HCT116 (cell line): ENCODE results near the gene RIPOR1. TPM values are rescaled to one million over a fixed set of nuclear protein-coding genes. Genes with fewer than 3 reads are reported as not detected.

Experiments
- ATAC-seq: fragments of 200-7000 bp; cut with Tn5 transposase; 2 replicates; pipeline ENCODE4 v1.9.1; 2020; ENCODE audit warnings: mild to moderate bottlenecking, moderate library complexity
- BruUV-seq: library from RNA; stranded (reverse); fragments of 400-500 nt; replicated peaks from 2 replicates; lab custom pipeline; 2021; lab: Mats Ljungman, UMichigan
- CTCF ChIA-PET: fragments of 300-600 bp; sonication (Branson Sonifier 250); formaldehyde crosslinking; loops from one replicate; lab custom pipeline; 2021; ENCODE audit warnings: antibody characterized with exemption; lab: Charles Lee
- POLR2A ChIA-PET: fragments of 300-600, 350-600 bp; sonication (Branson Sonifier 250); formaldehyde crosslinking; loops from one replicate; lab custom pipeline; 2021; ENCODE audit warnings: antibody characterized with exemption; lab: Charles Lee
- RAD21 ChIA-PET, 2 experiments: fragments of 300-600 bp; sonication (Branson Sonifier 250); formaldehyde crosslinking; loops; one replicate each; lab custom pipeline; 2023; ENCODE audit warnings: low total read pairs in 2 of 2; ENCODE audit not compliant: uncharacterized antibody in 2 of 2, unreplicated experiment in 2 of 2, low non-redundant PET in 1 of 2; lab: Charles Lee
- DNase-seq: peaks from one replicate; pipeline ENCODE4 v3.0.0-alpha.2; 2010; ENCODE audit warnings: low read depth, low spot score
- H2AFZ ChIP-seq: fragments of 200-600 bp; shearing (Covaris generic), sonication (generic); 2 replicates; pipeline ENCODE4 v1.6.1; 2017; ENCODE audit warnings: low read depth, mixed run types, mixed read lengths, antibody characterized with exemption, low read length; ENCODE audit not compliant: poor library complexity, severe bottlenecking
- H3K27ac ChIP-seq: 2 replicates; pipeline ENCODE4 v1.5.1; 2012; ENCODE audit warnings: low read depth, low read length
- H3K27me3 ChIP-seq: fragments of 200-600 bp; sonication (generic); 2 replicates; pipeline ENCODE4 v1.6.1; 2016; ENCODE audit warnings: mixed run types, low read length, mixed read lengths; ENCODE audit not compliant: insufficient read depth
- H3K36me3 ChIP-seq, 2 experiments: fragments of 200-500 bp in 1 of 2; fragments of 200-600 bp in 1 of 2; sonication (Bioruptor generic) in 1 of 2; sonication (generic) in 1 of 2; 2 replicates each; pipeline versions ENCODE4 v1.5.1 to v1.6.1; 2014 to 2016; ENCODE audit warnings: low read length in 2 of 2, inconsistent platforms in 1 of 2, mixed read lengths in 1 of 2, mixed run types in 1 of 2; ENCODE audit not compliant: insufficient read depth in 2 of 2, control insufficient read depth in 1 of 2
- H3K4me1 ChIP-seq, 2 experiments: fragments of 200-600 bp in 1 of 2; sonication (generic) in 1 of 2; 2 replicates each; pipeline versions ENCODE4 v1.5.1 to v1.6.1; 2012 to 2017; ENCODE audit warnings: low read length in 2 of 2, inconsistent platforms in 1 of 2, mild to moderate bottlenecking in 1 of 2, mixed read lengths in 1 of 2, mixed run types in 1 of 2, moderate library complexity in 1 of 2; ENCODE audit not compliant: insufficient read depth in 2 of 2, control insufficient read depth in 1 of 2
- H3K4me2 ChIP-seq: fragments of 200-600 bp; sonication (generic); 2 replicates; pipeline ENCODE4 v1.6.1; 2017; ENCODE audit warnings: mixed run types, low read length, mixed read lengths
- H3K4me3 ChIP-seq, 2 experiments: fragments of 200-600 bp in 1 of 2; sonication (generic) in 1 of 2; replicated peaks in 1 of 2; 2 replicates each; pipeline ENCODE4 v1.5.1; 2011 to 2016; ENCODE audit warnings: low read length in 2 of 2, control low read depth in 1 of 2, low read depth in 1 of 2, mild to moderate bottlenecking in 1 of 2, mixed read lengths in 1 of 2, mixed run types in 1 of 2
- H3K79me2 ChIP-seq: fragments of 200-600 bp; sonication (generic); 2 replicates; pipeline ENCODE4 v1.6.1; 2017; ENCODE audit warnings: mild to moderate bottlenecking, mixed run types, low read length, moderate library complexity, mixed read lengths; ENCODE audit not compliant: insufficient read depth
- H3K9ac ChIP-seq: fragments of 200-600 bp; sonication (generic); 2 replicates; pipeline ENCODE4 v1.6.1; 2016; ENCODE audit warnings: low read length, mixed read lengths
- H3K9me2 ChIP-seq: fragments of 200-600 bp; sonication (generic), shearing (Covaris generic); 2 replicates; pipeline ENCODE4 v1.6.1; 2017; ENCODE audit warnings: mixed run types, mild to moderate bottlenecking, moderate library complexity; ENCODE audit not compliant: insufficient read depth
- H3K9me3 ChIP-seq, 2 experiments: fragments of 200-500 bp in 1 of 2; fragments of 200-600 bp in 1 of 2; sonication (Bioruptor generic) in 1 of 2; sonication (generic) in 1 of 2; 2 replicates each; pipeline ENCODE4 v1.6.1; 2014 to 2017; ENCODE audit warnings: low read length in 2 of 2, mixed read lengths in 2 of 2, inconsistent platforms in 1 of 2, low read depth in 1 of 2, mild to moderate bottlenecking in 1 of 2, mixed run types in 1 of 2, moderate library complexity in 1 of 2; ENCODE audit not compliant: control insufficient read depth in 1 of 2, insufficient read depth in 1 of 2
- H4K20me1 ChIP-seq: fragments of 200-600 bp; sonication (generic), shearing (Covaris generic); 2 replicates; pipeline ENCODE4 v1.6.1; 2017; ENCODE audit warnings: mixed run types, mild to moderate bottlenecking, moderate library complexity; ENCODE audit not compliant: insufficient read depth
- EGR1 ChIP-seq: IDR thresholded peaks from 2 replicates; pipeline ENCODE4 v1.6.1; 2012; ENCODE audit warnings: low read depth
- EZH2phosphoT487 ChIP-seq: fragments of 200-600 bp; IDR thresholded peaks from 2 replicates; pipeline ENCODE4 v1.6.1; 2018; ENCODE audit warnings: antibody characterized with exemption, borderline replicate concordance
- JUND ChIP-seq: IDR thresholded peaks from 2 replicates; pipeline ENCODE4 v1.6.1; 2012
- POLR2A ChIP-seq: IDR thresholded peaks from 2 replicates; pipeline ENCODE4 v1.7.0; 2011; ENCODE audit warnings: borderline replicate concordance; ENCODE audit not compliant: insufficient read depth, insufficient read length; ENCODE audit errors: extremely low read depth
- SIN3A ChIP-seq: IDR thresholded peaks from 2 replicates; pipeline ENCODE4 v1.6.1; 2012; ENCODE audit warnings: low read depth
- YY1 ChIP-seq: IDR thresholded peaks from 2 replicates; pipeline ENCODE4 v1.6.1; 2011; ENCODE audit warnings: low read length, low read depth, moderate library complexity, mild to moderate bottlenecking; ENCODE audit not compliant: insufficient replicate concordance; ENCODE audit errors: extremely low read depth
- ZFX ChIP-seq: fragments of 450-650 bp; IDR thresholded peaks from 2 replicates; pipeline ENCODE4 v1.6.1; 2017
- ZNF274 ChIP-seq: fragments of 200-500 bp; sonication (Bioruptor generic); IDR thresholded peaks from 2 replicates; pipeline ENCODE4 v1.6.1; 2014; ENCODE audit warnings: mild to moderate bottlenecking, low read depth, low read length, inconsistent platforms
- intact Hi-C: fragments of 100-400 bp; cut with micrococcal nuclease; formaldehyde crosslinking; loops from 2 replicates; pipeline ENCODE4 v1.10.0; 2022
- total RNA-seq: library from RNA; stranded (reverse); gene quantifications from one replicate; pipeline ENCODE4 v1.2.1, GENCODE V29; 2021; ENCODE audit not compliant: unreplicated experiment
- TF ChIP-seq, protein P1 (sequence below): IDR thresholded peaks from 2 replicates; pipeline ENCODE4 v1.6.1; 2012
- TF ChIP-seq, protein P2 (sequence below): IDR thresholded peaks from 2 replicates; pipeline ENCODE4 v1.6.1; 2012
- TF ChIP-seq, protein P3 (sequence below): IDR thresholded peaks from 2 replicates; pipeline ENCODE4 v1.6.1; 2012; ENCODE audit warnings: low read depth

The RIPOR1 gene
- total RNA-seq, 1 experiment from 2014 or later: 60.0 TPM

DNA sequence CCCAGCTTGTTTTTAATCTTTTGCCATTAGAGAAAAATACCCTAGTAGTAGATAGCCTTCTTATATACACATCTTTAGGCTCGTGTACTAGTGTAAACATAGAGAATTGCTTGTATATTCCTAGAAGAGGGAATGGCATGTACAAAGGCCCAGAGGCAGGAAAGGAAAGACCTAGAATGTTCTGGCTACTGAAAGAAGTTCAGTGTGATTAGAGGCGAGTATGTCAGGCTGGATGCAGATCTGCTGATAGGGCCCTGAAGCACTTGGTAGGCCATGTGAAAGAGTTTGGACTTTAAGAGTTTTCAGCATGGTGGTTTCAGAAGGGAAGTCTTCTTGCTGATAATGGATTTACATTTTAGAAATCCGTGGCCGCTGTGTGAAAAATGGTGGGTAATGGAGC, 51.1 kb downstream of the RIPOR1 start:
- no peaks in the 10 kb centered on the region for H3K4me1 ChIP-seq
- TF ChIP-seq, protein P1, sequence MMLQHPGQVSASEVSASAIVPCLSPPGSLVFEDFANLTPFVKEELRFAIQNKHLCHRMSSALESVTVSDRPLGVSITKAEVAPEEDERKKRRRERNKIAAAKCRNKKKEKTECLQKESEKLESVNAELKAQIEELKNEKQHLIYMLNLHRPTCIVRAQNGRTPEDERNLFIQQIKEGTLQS: no peak
- TF ChIP-seq EZH2phosphoT487: no peak
- no peak for TF ChIP-seq YY1
- no peak for TF ChIP-seq ZNF274
- no peak for TF ChIP-seq SIN3A
- no peak for TF ChIP-seq POLR2A
- no peak for TF ChIP-seq ZFX
- TF ChIP-seq, protein P2, sequence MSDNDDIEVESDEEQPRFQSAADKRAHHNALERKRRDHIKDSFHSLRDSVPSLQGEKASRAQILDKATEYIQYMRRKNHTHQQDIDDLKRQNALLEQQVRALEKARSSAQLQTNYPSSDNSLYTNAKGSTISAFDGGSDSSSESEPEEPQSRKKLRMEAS: no peak
- TF ChIP-seq, protein P3, sequence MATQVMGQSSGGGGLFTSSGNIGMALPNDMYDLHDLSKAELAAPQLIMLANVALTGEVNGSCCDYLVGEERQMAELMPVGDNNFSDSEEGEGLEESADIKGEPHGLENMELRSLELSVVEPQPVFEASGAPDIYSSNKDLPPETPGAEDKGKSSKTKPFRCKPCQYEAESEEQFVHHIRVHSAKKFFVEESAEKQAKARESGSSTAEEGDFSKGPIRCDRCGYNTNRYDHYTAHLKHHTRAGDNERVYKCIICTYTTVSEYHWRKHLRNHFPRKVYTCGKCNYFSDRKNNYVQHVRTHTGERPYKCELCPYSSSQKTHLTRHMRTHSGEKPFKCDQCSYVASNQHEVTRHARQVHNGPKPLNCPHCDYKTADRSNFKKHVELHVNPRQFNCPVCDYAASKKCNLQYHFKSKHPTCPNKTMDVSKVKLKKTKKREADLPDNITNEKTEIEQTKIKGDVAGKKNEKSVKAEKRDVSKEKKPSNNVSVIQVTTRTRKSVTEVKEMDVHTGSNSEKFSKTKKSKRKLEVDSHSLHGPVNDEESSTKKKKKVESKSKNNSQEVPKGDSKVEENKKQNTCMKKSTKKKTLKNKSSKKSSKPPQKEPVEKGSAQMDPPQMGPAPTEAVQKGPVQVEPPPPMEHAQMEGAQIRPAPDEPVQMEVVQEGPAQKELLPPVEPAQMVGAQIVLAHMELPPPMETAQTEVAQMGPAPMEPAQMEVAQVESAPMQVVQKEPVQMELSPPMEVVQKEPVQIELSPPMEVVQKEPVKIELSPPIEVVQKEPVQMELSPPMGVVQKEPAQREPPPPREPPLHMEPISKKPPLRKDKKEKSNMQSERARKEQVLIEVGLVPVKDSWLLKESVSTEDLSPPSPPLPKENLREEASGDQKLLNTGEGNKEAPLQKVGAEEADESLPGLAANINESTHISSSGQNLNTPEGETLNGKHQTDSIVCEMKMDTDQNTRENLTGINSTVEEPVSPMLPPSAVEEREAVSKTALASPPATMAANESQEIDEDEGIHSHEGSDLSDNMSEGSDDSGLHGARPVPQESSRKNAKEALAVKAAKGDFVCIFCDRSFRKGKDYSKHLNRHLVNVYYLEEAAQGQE: no peak
- no peak for TF ChIP-seq EGR1
- no peak for TF ChIP-seq JUND
- H3K27ac ChIP-seq: no peak overlapping the region
- no peak overlapping the region for H3K4me2 ChIP-seq
- H3K9me3 ChIP-seq: no peaks in the 10 kb centered on the region
- ChIA-PET CTCF (no interaction called here), RAD21 (no interaction called here), POLR2A (no interaction called here)
- H2AFZ ChIP-seq: no peak overlapping the region
- DNase-seq (no peak), ATAC-seq (no peak)
- intact Hi-C loops: no loop called here
- H3K79me2 ChIP-seq: peaks cover 84% of the 10 kb centered on the region
- no peaks in the 10 kb centered on the region for H4K20me1 ChIP-seq
- no TSS peak for BruUV-seq
- no peak overlapping the region for H3K9ac ChIP-seq
- no peak overlapping the region for H3K4me3 ChIP-seq
- H3K27me3 ChIP-seq: no peaks in the 10 kb centered on the region
- H3K36me3 ChIP-seq: peaks cover 3 to 7% of the 10 kb centered on the region in 2 experiments; a peak in 2 of 4 replicates
- no peaks in the 10 kb centered on the region for H3K9me2 ChIP-seq
